GM12878 (cell line): ENCODE results near the gene PF4V1.

Source experiments
- BCL3 ChIP-seq: IDR thresholded peaks from 2 replicates; pipeline ENCODE4 v1.6.1; 2011; ENCODE audit warnings: borderline replicate concordance, low read depth, mild to moderate bottlenecking, moderate library complexity, low read length; ENCODE audit not compliant: insufficient read depth, poor library complexity, severe bottlenecking
- MXI1 ChIP-seq: fragments of 150-350 bp; IDR thresholded peaks from 2 replicates; pipeline ENCODE4 v1.6.1; 2011; ENCODE audit warnings: low read depth, mild to moderate bottlenecking, inconsistent platforms, low read length, improper control_type of control experiment
- NFYA ChIP-seq: IDR thresholded peaks from 2 replicates; pipeline ENCODE4 v1.6.1; 2011; ENCODE audit warnings: low read depth, mild to moderate bottlenecking, low read length, improper control_type of control experiment, borderline replicate concordance
- SMC3 ChIP-seq: IDR thresholded peaks from 2 replicates; pipeline ENCODE4 v1.6.1; 2011; ENCODE audit warnings: low read length, improper control_type of control experiment, borderline replicate concordance
- ZNF24 ChIP-seq: fragments of 450-650 bp; IDR thresholded peaks from 2 replicates; pipeline ENCODE4 v1.6.1; 2017; ENCODE audit warnings: antibody characterized with exemption, mild to moderate bottlenecking
- ZSCAN29 ChIP-seq: fragments of 450-650 bp; IDR thresholded peaks from 2 replicates; pipeline ENCODE4 v1.6.1; 2017; ENCODE audit warnings: mild to moderate bottlenecking, moderate library complexity

DNA sequence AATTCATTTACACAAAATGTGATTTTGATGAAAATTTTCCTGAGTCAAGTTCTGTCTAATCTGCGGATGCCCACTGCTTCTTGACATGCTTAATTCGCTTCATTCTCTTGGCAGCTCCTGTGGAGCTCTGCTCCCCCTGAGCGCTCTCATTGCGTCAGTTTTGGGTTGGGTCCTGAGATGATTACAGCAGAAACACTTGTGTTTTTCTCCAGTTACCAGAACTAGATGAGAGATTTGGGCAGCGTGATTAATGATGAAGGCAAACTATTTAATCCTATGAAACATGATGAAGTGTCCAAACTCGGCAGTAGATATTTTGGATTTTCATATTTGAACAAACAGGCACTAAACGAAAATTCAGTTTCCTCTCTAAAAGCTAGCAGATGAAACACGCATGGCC lies 11.9 kb downstream of the PF4V1 start:
- TF ChIP-seq SMC3, result no peak
- TF ChIP-seq NFYA, result no peak
- TF ChIP-seq ZNF24, result no peak
- no peak for TF ChIP-seq BCL3
- no peak for TF ChIP-seq ZSCAN29
- TF ChIP-seq MXI1, result no peak
